HG03025 (cell line): Measurements from ENCODE around the gene AGAP4.
"Not testable (repeated sequence)": the region's sequence is repeated elsewhere in the genome, so short reads cannot be mapped to it uniquely, and the experiment has no call there.

Experiments used
- ATAC-seq: cut with Tn5 transposase; IDR thresholded peaks from one replicate; pipeline ENCODE4 v1.9.1; 2021; ENCODE audit warnings: mild to moderate bottlenecking, moderate library complexity; ENCODE audit not compliant: unreplicated experiment, low FRiP score

Gene AGAP4

DNA sequence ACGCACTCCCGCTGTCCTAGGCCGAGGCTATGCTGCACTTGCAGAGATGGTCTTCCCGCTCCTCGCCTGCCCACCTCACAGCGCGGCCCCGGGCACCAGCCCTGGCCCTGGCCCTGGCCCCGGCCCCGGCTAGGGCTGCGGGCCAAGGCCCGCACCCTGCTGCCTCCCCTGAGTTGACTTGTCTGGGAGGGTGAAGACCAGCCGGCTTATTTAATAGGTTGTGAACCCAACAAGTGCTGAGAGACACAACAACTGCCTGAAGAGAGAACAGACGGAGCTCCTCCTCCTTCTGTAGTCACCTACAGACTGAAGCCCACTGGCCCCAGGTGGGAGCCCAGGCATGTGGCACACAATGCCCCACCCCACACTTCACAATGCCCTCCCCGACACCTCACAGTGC is at the start of gene AGAP4:
TSS of gene AGAP4 (minus strand) at position 101 of the 400 bp plus-strand sequence. CDS start 153 bp downstream, outside the sequence.
- ATAC-seq = not testable (repeated sequence)

DNA sequence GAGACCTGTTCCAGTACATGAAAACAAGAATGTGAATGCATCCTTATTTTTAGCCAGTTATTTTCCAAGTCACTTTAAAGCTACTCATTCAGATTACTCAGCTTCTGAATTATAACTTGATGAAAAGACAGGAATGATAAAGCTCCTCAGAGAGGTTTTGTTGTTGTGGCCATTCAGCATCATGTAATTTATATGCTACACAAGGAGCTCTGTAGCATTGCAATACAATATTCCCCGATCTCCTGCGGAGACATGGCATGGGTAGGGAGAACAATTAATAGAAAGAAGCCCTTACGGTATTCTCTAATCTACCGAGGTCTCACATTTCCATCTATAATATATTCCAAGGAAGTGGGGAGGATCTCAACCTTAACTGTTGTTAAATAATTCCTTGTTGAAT is 43.4 kb upstream of the AGAP4 start:
- not testable (repeated sequence) for ATAC-seq

DNA sequence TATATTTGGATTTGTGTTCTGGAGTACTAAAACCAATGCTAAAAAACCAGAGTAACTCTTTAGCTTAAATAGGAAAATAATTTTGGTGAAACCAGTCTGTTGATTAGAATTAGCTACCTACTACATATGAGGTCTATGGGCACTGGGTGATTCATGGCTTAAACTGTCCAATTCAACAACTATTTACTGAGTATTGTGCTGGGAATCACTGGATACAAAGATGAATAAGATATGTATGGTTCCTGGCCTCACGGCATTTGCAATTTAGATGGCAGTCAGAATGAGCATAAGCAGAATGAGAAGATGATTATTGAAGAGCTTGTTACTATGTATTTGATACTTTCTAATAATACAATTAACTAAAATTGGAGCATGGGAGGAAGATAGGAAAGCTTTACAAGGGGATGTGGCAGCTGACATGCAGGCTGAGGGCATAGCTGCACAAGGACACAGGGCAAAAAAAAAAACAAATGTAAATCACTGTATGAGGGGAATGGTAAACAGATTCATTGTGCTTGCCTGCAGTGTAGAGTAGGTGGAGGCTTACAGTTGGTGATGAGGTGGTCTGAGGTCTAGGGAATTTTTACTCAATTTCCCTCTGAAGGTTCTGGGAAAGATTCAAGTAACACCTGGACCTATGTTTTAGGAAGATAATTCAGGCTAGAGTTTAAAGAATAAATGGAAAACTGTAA is 42.4 kb upstream of the AGAP4 start:
- ATAC-seq = not testable (repeated sequence)

DNA sequence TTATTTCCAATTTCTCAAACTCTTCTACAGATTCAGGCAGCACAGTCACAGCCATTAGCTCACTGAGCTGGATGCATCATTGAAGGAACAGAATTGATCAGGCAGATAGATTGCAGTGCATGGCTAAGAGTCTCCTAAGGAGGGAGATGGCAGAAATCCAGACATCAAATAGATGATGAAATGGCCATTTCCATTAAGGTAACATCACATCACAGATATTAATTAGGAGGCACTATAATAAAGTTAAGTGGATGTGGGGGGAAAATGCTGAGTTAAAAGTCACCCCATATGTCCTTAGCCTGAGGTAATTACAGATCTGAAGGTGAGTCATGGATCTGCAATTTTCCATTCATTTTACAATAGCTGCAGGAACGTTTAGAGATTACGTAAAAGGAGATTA is 35.6 kb upstream of the AGAP4 start:
- ATAC-seq = not testable (repeated sequence)

DNA sequence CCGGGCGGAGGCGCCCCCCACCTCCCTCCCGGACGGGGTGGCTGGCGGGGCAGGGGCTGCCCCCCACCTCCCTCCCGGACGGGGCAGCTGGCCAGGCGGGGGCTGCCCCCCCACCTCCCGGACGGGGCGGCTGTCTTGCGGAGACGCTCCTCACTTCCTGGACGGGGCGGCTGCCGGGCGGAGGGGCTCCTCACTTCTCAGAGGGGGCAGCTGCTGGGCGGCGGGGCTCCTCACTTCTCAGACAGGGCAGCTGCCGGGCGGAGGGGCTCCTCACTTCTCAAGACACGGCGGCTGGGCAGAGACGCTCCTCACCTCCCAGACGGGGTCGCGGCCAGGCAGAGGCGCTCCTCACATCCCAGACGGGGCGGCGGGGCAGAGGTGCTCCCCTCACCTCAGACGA is 18.1 kb upstream of the AGAP4 start:
- not testable (repeated sequence) for ATAC-seq

DNA sequence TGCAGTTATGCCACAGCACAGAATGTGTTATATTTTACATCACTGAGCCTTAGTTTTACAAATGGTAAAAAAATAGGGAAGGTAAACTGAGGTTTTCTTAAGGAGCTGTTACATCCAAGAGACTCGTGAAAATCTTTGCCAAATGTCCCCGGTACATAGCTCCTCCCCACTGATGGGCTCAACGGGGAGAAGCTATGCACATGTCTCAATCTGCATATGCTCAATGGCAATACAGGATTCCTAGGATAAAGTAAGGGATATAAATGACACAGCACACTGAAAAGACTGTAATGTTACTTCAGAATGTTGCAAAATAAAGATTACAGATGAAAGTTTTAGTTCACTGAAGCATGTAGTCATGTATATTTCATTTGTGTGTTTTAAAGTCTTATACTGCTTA is 17.0 kb upstream of the AGAP4 start:
- not testable (repeated sequence) for ATAC-seq

DNA sequence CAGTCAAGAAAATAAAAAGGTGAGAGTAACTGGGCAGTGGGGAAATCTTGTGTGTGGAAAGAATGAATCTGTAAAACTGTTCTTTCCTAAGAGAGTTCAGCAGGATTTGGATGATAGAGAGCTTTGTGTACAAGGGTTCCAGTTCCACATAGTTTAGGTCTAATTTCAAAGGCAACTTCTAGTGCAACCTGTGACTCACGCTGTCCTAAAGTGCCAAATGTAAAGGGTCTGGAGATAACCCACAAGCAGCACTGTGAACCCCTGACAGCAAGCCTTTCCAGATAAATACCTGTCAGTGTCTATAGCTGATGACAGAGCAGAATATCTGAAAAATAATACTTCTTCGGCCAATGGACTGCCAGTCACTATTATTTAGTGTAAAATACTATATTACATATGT is 16.3 kb upstream of the AGAP4 start:
- ATAC-seq = not testable (repeated sequence)

DNA sequence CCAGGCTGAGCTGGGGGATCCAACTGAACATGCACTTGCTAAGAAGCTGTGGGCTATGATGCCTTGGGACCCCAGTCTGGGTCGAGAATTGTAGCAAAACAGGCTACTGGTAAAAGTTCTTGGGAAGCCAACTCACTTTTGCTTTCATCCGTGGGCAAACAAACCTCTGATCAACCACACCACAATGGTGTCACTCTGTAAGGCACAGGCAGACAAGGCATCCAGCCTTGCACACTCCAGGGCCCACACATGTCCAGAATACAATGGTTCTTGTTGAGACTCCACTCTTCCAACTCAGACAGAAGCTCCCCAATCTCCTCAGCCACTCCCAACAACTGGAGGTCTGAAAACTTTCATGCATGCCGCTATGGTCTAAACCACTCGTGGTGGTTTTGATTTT is 10.6 kb upstream of the AGAP4 start:
- ATAC-seq = not testable (repeated sequence)

DNA sequence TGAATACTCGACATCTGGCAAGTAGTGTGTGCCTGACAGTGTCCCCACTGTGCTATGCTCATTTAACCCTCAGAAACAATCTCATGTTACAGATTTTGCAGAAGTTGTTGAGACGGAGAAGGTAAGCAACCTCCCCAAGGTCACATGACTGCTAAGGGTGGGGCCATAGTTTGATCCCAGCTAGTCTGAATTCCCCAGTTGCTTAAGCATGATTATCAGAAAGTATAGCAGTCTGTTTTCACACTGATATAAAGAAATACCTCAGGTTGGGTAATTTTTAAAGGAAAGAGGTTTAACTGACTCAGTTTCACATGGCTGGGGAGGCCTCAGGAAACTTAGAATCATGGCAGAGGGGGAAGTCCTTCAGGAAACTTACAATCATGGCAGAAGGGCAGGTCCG is 1.2 kb upstream of the AGAP4 start:
- ATAC-seq = not testable (repeated sequence)

DNA sequence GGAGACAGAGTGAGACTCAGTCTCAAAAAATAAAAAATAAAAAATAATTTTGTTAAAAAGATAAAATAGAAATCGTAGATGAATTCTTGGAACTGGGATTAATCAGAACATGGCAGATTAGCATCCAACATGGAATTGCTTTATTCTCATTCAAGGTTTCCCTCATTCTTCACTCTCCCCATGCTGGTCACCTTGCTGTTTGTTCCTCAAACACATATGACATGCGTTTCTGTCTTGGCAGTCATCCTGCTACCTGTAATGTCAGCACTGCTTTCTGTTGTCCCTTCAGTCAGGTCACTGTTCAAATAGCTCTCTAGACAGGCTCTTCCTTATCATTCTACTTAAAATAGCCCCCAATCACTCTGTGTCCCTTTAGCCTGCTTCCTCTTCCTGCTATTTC is 24.4 kb downstream of the AGAP4 start:
- ATAC-seq = not testable (repeated sequence)

DNA sequence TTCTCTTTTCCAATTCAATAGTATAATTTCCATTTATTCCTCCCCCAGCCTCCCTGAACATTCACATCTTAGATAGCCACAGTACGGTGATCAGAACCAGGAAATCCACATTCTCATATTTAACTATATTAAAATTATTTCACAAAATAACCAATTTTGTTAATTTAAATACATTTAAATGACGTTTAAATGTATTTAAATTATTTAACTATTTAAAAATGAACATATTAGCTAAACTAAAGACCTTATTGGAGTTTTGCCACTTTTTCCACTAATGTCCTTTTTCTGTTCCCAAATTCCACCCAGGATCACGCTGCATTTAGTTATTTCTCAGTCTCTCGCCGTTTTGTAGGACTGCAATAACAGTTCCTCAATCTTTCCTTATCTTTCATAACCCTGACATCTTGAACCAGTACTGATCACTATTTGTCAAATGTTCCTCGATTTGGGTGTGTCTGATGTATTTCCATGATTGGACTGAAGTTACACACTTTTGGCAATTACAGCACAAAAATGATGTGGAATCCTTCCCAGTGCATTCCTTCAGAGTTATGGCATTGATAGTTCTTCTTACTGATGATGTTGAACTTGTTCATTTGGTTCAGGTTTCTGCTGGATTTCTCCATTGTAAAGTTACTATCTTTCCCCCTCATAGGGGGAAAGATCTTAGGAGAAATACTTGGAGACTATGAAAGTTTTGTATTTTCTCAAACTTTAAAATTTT is 27.0 kb downstream of the AGAP4 start:
- not testable (repeated sequence) for ATAC-seq

DNA sequence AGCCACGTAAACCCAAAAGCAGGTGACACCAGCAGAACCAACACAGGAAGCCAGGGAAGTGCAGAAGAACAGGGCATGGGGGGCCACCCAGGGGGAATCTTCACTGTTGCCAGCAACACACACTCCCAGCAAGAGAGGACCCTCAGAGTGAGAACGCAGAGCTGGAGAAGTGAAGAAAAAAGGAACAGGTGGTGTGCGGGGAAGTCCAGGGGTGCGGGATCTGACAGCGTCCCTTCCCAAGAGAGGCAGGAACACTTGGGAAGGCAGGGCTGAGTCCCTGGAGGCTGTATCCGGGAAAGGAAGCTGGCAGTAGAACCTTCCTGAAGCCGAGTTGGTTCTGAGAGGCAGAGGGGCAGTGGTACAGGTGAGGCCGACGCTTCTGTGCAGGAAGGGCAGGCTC is 27.7 kb downstream of the AGAP4 start:
- no peak for ATAC-seq

DNA sequence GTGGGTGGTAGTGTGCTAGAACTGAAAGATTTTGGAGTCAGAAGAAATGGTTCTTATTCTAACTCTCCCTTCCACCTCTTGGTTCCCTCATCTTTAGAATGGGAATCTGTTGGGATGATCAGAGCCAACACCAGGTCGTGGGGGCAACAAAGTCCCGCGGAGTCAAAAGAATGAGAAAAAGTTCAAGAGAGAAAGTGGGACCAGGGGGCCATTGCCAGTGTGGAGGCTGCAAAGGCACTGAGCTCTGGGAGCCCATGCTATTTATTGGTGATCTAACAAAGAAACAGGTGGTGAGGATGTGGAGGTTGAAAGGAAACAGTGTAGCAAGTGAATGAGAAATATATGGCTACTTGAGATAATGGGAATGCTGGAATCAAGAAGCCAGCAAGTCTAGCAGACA is 29.4 kb downstream of the AGAP4 start:
- ATAC-seq = no peak

DNA sequence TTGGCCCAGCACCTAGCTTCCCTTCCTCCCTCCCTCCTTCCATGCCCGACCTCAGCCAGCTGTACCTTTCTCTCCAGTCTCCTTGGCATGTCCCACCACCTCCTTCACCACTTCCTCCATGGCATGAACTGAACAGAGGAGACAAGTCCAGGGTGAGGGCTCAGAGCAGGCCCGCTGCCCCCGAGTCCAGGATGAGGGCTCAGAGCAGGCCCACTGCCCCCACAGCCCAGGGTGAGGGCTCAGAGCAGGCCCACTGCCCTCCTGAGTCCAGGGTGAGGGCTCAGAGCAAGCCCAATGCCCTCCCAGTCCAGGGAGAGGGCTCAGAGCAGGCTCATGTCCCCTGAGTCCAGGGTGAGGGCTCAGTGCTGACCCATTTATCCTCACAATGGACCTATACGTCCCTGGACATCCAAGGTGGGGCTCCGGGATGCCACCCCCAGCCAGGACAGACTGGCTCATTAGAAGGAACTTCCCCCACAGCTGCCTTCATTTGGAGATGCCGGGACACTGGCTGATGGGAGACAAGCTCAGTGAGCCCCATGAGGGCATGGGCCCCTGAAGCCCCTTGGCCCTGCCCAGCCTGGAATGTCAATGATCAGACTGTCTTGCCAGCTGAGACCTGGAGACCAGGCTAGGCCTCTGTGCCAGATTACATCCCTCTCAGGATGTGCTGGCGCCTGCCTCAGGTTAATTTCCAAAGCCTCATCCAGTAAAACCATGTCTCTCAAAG is 30.0 kb downstream of the AGAP4 start:
- ATAC-seq = no peak

DNA sequence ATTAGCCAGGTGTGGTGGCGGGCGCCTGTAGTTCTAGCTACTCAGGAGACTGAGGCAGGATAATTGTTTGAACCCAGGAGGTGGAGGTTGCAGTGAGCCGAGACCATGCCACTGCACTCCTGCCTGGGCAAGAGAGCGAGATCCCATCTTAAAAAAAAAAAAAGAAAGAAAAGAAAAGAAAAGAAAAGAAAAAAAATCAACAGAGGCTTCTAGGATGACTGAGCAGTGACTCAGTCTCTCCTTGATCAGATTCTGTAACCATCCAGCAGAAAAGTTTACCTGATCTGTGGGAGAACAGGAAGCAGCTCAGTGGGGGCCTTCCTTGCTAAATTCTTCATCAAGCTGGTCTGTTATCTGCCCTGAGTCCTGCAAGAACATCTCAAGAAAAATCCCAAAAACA is 33.2 kb downstream of the AGAP4 start:
- ATAC-seq = not testable (repeated sequence)

DNA sequence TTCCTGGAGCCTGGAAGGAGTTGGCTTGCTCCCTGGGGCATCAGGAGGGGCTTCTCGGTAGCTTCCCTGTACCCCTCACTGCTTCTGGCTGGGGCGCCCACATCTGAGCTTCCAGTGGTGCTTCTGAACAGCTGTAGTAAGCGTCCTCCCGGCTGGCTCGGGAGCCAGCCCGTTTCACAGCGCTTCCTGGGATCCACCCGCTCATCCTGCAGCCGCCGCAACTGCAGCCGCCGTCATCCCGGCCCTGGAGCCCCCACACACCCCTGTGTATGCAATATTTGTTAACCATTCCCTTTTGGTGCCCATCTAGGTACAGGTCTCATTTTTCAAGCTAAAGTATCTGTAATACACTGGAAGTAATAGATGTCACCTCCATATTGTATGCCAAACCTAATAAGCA is 34.3 kb downstream of the AGAP4 start:
- ATAC-seq = not testable (repeated sequence)

DNA sequence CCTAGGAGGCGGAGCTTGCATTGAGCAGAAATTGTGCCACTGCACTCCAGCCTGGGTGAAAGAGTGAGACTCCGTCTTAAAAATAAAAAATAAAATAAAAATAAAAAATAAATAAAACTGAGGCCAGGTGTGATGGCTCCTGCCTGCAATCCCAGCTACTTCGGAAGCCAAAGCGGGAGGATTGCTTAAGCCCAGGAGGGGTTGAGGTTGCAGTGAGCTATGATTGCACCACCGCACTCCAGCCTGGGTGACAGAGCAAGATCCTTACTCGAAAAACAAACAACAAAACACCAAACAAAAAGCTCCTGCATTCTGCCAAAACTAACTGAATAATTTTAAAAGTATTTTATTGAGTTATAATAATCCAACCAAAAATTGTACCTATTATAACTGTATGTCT is 36.2 kb downstream of the AGAP4 start:
- no peak for ATAC-seq

DNA sequence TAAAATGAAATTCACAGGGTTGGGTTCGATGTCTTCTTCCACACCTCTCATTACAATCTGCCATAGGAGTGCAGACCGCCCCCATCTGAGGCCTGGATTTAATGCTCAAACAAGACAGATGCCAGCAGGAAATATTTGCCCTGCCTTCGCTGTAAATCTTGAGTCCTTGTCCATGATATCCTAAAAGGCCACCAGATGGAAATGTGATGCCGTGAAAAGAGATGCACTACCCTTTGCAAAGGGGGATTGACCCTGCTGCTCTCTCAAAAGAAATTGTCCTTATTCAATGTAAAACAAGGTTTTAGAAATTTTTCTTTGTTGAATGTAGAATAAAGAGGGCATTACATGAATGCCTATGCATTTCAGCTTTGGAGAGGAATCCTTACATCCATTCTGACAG is 37.5 kb downstream of the AGAP4 start:
- ATAC-seq = no peak

DNA sequence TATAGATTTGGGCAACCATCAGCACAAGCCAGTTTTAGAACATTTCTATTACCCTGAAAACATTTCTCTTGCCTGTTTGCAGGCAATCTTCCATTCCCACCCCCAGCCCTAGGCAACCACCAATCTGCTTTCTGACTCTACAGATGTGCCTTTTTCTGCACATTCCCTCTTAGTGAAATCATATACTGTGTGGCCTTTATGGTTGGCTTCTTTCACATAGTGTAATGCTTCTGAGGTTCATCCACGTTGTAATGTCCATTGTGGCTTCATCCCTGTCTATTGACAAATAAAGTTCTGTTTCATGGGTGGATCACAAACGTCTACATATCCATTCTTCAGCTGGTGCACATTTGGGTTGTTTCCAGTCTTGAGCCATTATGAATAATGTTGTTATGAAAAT is 42.3 kb downstream of the AGAP4 start:
- not testable (repeated sequence) for ATAC-seq

DNA sequence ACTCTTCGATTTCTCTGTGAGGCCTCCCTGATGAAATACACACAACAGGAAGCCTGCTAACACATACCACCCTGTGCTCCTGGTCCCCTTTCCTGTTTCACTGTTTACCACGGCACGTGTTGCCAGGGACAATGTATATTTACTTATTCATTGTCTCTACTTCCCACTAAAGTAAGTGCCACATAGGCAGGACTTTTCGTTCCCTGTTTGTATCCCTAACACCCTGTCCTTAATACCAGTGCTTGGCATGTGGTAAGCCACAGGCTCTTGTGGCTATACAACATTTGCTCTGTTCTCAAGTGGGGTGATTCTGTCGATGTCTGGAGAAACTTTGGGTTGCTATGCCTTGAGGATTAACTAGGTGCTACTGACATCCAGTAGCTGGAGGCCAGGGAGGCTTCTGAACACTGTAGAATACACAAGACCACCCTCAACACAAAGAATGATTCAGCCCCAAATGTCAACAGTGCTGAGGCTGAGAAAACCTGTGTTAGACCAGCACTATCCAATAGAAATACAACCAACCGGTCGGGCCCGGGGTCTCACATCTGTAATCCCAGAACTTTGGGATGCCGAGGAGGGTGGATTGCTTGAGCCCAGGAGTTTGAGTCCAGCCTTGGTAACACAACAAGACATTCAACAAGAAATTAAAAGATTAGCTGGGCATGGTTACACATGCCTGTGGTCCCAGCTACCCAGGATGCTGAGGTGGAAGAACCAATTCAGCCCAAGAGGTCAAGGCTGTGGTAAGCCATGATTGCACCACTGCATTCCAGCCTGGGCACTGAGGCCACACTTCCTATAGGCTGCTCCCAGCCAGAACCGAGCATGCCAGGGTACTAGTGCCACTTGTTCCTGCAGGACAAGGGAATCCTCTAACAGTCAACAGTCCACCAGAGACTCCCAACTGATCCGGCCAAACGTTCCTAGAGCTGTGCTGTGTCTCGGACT is 44.0 kb downstream of the AGAP4 start:
- not testable (repeated sequence) for ATAC-seq
